Stimulated activated CD8-positive, alpha-beta memory T cell treated with anti-CD3 and anti-CD28 coated beads, Interleukin-4, amount 100 ng/mL, for 4 hours (primary cell): Measurements from ENCODE around the gene PLPPR5.
"Not testable (repeated sequence)": the region's sequence is repeated elsewhere in the genome, so short reads cannot be mapped to it uniquely, and the experiment has no call there.

Source experiments
- DNase-seq, 2 donors: peaks; one replicate each; pipeline ENCODE4 v3.0.0-alpha.2; 2020; ENCODE audit warnings: low read depth in 2 of 2, low spot score in 1 of 2

The PLPPR5 gene

GRCh38 chr1:98919652-98920051 is 85.0 kb downstream of the PLPPR5 start:
- DNase-seq, result no peak

GRCh38 chr1:98919211-98919610 is 85.5 kb downstream of the PLPPR5 start:
- no peak for DNase-seq

- DNase-seq, result no peak
Measured at GRCh38 chr1:98914547-98914946, 90.1 kb downstream of the PLPPR5 start.

GRCh38 chr1:98910827-98911226 is 93.8 kb downstream of the PLPPR5 start:
- DNase-seq, result no peak

- DNase-seq, result no peak
Measured at GRCh38 chr1:98908980-98909379, 95.7 kb downstream of the PLPPR5 start.

- DNase-seq, result no peak
Measured at GRCh38 chr1:98906809-98907208, 97.9 kb downstream of the PLPPR5 start.

GRCh38 chr1:98906361-98906760 is 98.3 kb downstream of the PLPPR5 start:
- no peak for DNase-seq

GRCh38 chr1:98904684-98905083 is 100.0 kb downstream of the PLPPR5 start:
- DNase-seq, result no peak

GRCh38 chr1:98903726-98904125 is 100.9 kb downstream of the PLPPR5 start:
- DNase-seq, result no peak

GRCh38 chr1:98903261-98903660 is 101.4 kb downstream of the PLPPR5 start:
- no peak for DNase-seq

GRCh38 chr1:98898940-98899339 is 105.7 kb downstream of the PLPPR5 start:
- DNase-seq, result no peak

- no peak for DNase-seq
Measured at GRCh38 chr1:98897479-98897878, 107.2 kb downstream of the PLPPR5 start.

GRCh38 chr1:98896711-98897445 is 107.8 kb downstream of the PLPPR5 start:
- no peak for DNase-seq

- DNase-seq, result no peak
Measured at GRCh38 chr1:98893371-98893770, 111.3 kb downstream of the PLPPR5 start.

GRCh38 chr1:98888869-98889268 is 115.8 kb downstream of the PLPPR5 start:
- DNase-seq, result no peak

- no peak for DNase-seq
Measured at GRCh38 chr1:98887507-98887906, 117.2 kb downstream of the PLPPR5 start.

- DNase-seq, result no peak
Measured at GRCh38 chr1:98884864-98885263, 119.8 kb downstream of the PLPPR5 start.

GRCh38 chr1:98881901-98882300 is 122.8 kb downstream of the PLPPR5 start:
- no peak for DNase-seq

- DNase-seq, result not testable (repeated sequence)
Measured at GRCh38 chr1:98881234-98881633, 123.4 kb downstream of the PLPPR5 start.

- no peak for DNase-seq
Measured at GRCh38 chr1:98874828-98875227, 129.8 kb downstream of the PLPPR5 start.

GRCh38 chr1:98870959-98871903 is 133.4 kb downstream of the PLPPR5 start:
- peak in 1 of 2 donors; percentile 5 for DNase-seq

GRCh38 chr1:98865796-98866195 is 138.9 kb downstream of the PLPPR5 start:
- DNase-seq, result no peak
